HG03460 (cell line): ENCODE measurements around the gene NLRP1.

Experiments used
- ATAC-seq: cut with Tn5 transposase; IDR thresholded peaks from one replicate; pipeline ENCODE4 v1.9.1; 2021; ENCODE audit not compliant: unreplicated experiment

NLRP1 gene

DNA sequence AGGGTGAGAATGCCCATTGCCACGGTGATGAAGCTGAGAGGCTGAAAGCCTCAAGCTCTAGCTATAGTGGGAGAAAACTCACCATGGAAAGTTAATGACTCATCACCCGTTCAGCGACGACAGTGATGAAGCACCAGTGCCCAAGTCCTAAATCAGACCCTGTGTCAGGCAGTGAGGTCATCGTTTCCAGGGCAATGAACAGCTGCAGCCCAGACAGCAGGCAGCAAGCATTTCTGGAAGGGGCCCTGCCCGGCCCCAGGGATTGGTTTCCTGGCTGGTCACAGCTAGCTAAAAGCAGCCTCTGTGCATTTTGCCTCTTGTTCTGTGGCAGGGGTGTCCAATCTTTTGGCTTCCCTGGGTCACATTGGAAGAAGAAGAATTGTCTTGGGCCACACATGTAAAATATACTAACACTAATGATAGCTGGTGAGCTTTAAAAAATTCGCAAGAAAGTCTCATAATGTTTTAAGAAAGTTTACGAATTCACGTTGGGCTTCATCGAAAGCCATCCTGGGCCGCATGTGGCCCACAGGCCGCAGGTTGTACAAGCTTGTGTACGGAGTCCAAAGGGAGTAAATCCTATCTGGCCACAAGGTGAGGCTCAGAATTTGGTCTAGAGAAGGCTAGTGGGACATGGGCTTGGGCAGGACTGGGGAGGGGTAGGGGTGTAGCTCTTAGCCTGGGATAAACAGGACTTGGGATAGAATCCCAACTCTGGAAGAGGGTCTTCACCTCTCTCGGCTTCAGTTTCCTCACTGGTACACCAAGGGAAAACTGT is 57.3 kb downstream of the NLRP1 start:
- ATAC-seq, result no peak

- no peak for ATAC-seq
Measured at GRCh38 chr17:5523249-5523648, 61.1 kb downstream of the NLRP1 start.

- no peak for ATAC-seq
Measured at GRCh38 chr17:5522476-5522875, 61.8 kb downstream of the NLRP1 start.

DNA sequence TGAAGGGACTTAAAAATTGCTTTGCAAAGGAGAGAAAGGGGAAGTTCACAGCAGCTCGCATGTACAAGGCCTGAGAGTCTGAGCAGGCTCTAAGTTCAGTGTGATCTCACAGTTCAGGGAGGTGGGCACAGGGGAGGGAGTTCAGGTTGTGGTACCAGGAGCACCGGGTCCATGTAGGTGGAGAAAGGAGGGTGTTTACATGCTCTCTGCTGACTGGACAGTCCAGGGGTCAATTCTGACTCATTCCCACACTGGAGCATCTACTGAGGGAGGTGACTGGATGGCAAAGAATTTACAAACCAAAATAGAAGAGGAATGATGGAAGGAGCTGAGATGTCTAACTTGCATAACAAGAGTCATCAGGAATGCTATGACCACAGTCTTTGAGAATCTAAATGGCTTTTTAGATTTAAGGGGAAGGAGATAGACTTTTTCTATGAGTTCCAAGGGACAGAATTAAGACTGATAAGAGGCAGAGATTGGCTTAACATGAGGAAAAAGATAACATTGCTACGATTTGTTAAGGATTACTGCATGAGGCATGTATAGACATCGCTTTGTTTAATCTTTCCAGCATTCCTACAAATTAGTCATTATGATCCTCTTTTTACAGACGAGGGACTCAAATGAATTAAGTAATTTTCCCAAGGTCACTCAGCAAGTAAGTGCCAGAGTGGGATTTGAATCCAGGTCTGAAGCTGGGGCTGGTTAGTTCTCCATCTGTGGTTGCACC is 68.1 kb downstream of the NLRP1 start:
- no peak for ATAC-seq

- no peak for ATAC-seq
Measured at GRCh38 chr17:5514976-5515375, 69.3 kb downstream of the NLRP1 start.

DNA sequence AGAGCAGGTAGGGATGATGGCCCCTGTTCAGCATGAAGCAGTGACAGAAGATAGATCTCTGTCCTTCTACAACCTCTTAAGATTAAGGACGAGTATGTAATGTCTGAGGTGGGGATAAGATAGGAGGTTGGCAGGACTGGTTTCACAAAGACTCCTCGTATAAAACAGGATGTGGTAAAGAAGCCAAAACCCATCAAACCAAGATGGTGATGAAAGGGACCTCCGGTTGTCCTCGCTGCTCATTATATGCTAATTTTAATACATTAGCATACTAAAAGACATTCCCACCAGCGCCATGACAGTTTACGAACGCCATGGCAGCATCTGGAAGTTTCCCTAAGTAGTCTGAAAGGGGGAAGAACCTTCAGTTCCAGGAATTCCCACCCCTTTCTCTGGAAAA is 70.7 kb downstream of the NLRP1 start:
- no peak for ATAC-seq

- ATAC-seq, result no peak
Measured at GRCh38 chr17:5511401-5512225, 72.7 kb downstream of the NLRP1 start.

GRCh38 chr17:5510771-5511170 is 73.5 kb downstream of the NLRP1 start:
- ATAC-seq, result no peak

DNA sequence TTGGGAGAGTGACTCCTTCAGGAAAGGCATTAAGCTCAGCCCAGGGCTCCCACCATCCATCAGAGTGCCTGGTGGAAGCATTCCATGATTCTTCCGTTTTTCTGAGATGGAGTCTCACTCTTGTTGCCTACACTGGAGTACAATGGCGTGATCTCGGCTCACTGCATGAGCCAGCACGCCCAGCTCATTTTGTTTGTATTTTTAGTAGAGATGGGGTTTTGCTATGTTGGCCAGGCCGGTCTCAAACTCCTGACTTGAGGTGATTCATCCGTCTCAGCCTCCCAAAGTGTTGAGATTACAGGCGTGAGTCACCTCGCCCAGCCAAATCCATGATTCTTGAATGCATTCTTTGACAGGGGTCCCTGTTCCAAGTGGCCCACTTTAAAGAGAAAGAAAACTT is 74.8 kb downstream of the NLRP1 start:
- no peak for ATAC-seq

DNA sequence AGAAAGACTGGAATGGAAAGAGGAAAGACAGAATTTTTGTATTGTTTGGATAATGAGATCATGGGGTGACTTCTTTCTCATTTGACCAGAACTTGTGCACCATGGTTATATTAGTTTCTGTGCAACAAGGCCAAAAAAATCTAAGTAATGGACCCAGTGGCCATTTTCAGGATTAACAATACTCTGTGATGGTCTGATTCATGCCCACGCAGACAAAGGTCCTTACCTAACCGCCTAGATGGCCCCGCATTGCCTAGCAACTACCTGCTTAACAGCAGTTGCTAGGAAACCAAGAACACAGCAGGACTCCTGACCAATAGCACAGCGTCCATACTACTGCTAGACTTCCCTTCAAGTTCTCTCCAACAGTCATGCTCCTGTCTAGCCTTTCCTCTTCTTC is 75.5 kb downstream of the NLRP1 start:
- ATAC-seq, result no peak

DNA sequence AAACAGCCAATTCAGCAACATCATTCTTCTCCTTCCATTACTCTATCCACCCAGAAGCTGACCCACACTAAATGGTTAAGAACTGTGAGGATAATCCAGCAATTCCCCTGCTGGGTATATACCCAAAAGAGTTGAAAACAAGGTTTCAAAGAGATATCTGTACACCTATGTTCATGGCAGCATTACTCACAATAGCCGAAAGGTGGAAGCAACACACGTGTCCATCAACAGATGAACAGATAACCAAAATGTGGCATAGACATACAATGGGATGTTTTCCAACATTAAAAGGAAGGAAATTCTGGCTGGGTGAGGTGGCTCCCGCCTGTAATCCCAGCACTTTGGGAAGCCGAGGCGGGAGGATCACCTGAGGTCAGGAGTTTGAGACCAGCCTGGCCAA is 78.0 kb downstream of the NLRP1 start:
- no peak for ATAC-seq

DNA sequence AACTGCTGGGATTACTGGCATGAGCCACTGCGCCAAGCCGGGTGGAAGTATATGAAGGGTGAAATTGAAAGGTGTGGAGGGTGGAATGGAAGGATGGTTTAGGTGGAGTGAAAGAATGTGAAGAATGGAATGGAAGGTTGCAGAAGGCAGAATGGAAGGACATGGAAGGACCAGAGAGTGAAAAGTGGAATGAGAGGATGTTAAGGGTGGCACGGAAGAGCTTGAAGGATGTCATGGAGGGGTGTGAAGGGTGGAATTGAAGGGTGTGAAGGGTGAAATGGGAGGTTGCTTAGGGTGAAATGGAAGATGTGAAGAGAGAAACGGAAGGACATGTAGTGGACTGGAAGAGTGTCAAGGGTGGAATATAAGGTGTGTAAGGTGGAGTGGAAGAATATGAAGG is 81.8 kb downstream of the NLRP1 start:
- ATAC-seq, result no peak

- no peak for ATAC-seq
Measured at GRCh38 chr17:5501685-5502084, 82.6 kb downstream of the NLRP1 start.

GRCh38 chr17:5500589-5501391 is 83.5 kb downstream of the NLRP1 start:
- no peak for ATAC-seq

DNA sequence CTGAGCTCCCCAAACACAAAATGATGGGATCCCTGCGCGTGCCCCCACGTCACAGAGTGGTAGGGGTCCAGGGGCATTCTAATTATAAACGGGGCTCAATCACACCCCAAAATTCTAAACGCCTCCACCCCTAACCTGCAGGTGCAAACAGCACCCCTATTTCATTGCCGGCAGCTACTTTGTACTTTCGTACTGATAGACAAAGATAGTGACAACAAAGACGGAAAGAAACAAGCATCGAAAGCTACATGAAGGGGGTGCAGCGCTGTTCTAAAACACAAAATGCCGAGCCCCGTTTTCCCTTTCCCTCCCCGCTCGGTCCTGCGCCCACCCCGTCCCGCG is 84.1 kb downstream of the NLRP1 start:
- ATAC-seq, result no peak

DNA sequence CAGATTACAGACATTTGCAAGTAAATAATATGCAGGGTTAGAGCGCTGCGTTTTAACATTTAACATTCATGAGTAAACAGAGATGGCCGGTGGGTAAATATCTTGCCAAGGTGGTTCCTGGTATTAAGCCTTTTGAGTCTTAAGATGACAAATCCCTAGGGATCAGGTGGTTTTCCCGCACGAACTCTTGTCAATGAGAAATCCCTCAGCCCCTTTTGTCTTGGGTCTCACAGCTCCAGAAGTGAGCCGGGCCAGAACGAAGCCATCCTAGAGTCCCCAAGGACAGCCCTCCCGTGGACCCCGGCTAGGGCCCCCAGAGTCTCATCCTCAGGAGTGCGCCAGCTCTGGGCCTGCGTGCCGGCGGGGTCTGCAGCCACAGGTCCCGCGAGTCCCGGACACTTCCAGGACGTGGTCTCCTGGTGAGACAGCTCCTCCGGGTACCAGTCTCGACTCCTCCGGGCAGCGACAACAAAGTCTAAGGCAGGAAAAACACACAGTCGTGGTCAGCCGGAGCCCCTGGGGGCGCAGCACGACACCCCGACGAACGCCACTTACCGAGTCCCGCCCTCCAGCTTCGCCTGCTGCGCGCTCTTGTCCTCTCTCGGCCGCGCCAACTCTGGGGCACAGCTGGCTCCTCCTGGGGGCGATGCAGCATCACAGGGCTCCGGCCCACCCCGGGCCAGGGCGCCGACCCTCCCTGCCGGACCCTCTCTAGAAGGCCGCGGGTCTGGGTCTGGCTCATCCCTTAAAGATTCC is 84.7 kb downstream of the NLRP1 start:
- no peak for ATAC-seq

DNA sequence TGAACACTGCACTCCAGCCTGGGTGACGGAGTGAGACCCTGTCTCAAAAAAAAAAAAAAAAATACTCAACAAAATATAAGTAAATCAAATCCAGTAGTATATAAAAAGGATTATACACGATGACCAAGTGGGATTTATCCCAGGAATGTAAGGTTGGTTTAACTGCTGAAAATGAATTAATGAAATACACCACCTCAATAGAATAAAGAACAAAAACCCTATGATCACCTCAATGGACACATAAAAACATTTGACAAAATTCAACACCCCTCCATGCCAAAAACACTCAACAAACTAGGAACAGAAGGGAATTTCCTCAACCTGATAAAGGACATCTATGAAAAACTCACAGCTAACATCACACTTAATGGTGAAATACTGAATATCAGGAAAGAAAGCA is 91.3 kb downstream of the NLRP1 start:
- no peak for ATAC-seq

- ATAC-seq, result no peak
Measured at GRCh38 chr17:5488752-5489151, 95.6 kb downstream of the NLRP1 start.

DNA sequence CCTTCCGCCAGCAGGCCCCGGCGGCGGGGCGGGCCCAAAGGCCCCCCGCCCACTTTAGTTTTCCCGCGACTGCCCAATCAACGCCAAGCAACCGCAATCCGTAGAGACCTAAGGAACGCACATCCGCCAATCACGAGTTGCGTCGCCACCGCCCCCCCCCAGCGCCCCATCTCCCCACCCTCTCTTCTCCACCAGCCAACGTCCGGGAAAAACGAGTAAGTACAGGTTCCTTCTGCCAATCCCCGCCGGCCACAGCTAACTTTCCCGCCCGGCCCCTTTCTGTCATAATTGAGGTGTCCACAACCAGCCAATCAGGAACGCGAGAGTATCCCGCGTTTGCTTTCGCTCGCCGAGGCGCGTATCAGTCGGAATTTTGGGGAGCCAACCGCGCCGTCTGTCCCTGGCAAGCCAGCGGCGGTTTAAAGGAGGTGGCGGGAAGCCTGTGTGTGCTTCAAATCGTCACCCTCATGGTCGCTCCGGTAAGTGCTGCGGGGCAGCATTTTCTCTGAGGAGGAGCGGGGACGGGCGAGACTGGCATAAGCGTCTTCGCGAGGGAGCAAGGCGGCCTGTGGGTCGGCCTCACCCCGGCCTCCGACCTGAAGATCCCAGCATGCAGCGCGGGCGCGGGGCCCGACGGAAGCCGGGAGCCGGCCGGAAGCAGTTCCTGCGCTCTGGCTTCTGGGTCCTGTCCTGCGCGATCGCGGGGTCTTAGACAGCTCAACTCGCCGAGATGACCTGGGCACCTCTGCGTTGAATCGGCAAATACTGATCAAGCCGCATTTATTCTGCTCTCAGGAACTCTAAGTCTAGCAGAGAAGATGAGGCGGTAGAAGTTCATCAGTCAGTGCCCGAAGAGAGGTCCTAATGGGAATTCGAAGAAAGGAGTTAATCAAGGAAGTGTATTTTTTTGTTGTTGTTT is 97.8 kb downstream of the NLRP1 start, which contains the start of gene MIS12:
MIS12 (plus strand) TSS at position 361 of the 919 bp plus-strand sequence. CDS start 2,297 bp downstream, outside the sequence.
- ATAC-seq, result peak; percentile 83
